GM19467 (cell line): ENCODE measurements around the gene GART.
"Not testable (repeated sequence)": the region's sequence is repeated elsewhere in the genome, so short reads cannot be mapped to it uniquely, and the experiment has no call there.

Experiments
- ATAC-seq: cut with Tn5 transposase; IDR thresholded peaks from one replicate; pipeline ENCODE4 v1.9.1; 2021; ENCODE audit warnings: mild to moderate bottlenecking, moderate library complexity; ENCODE audit not compliant: unreplicated experiment

The GART gene

DNA sequence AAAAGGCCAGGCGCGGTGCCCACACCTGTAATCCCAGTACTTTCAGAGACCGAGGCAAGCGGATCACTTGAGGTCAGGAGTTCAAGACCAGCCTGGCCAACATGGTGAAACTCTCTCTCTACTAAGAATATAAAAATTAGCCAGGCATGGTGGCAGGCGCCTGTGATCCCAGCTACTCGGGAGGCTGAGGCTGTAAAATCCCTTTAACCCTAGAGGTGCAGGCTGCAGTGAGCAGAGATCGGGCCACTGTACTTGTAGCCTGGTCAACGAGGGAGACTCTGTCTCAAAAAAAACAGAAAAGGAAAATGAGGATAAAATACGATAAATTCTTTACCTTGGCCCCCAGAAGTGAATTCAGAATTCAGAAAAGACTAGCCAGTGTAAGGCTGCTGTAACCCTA, 63.7 kb downstream of the GART start:
- no peak for ATAC-seq

DNA sequence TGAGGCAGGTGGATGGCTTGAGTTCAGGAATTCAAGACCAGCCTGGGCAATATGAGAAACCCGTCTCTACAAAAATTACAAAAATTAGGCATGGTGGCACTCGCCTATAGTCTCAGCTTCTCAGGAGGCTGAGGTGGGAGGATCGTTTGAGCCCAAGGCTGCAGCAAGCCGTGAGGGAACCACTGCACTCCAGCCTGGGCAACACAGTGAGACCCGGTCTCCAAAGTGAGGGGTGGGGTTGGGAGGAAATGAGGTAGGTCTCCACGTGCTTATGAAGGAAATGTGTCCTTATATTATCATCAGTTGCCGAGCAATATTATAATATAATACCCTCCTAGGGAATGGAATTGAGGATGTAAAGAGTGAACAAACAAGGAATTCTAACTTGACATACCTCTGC, 64.9 kb downstream of the GART start:
- no peak for ATAC-seq

DNA sequence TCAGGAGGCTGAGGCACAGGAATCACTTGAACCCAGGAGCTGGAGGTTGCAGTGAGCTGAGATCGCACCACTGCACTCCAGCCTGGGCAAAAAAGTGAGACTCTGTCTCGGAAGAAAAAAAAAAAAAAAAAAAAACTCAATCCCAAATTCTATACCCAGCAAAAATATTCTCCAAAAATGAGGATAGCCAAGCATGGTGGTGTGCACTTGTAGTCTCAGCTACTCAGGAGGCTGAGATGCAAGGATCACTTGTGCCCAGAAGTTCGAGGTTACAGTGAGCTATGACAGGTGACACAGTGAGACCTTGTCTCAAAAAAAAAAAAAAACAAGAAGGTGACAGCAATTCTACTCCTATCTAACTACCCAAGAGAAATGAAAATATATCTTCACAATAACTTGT, 68.6 kb downstream of the GART start:
- no peak for ATAC-seq

DNA sequence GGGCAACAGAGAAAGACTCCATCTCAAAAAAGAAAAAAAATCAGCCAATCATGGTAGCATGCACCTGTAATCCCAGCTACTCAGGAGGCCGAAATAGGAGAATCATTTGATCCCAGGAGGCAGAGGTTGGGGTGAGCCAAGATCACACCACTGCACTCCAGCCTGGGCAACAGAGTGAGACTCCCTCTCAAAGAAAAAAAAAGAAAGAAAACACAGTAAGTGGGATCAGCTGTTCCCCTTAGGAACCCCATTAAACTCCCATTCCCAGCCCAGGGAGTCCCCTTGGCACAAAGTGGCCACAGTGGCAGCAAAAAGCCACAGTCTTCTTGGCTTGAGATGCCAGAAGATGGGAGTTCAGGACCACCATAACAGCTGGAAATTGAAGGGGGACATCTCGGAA, 71.2 kb downstream of the GART start:
- no peak for ATAC-seq

DNA sequence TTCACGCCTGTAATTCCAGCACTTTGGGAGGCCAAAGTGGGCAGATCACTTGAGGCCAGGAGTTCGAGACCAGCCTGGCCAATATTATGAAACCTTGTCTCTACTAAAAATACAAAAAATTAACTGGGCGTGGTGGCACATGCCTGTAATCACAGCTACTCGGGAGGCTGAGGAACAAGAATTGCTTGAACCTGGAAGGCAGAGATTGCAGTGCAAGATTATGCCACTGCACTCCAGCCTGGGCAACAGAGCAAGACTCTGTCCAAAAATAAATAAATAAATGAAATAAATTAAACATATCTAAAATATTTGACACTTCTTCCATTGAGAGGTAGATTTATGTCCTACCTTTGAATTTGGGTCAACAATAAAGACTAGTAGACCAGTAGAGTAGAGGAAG, 72.7 kb downstream of the GART start:
- ATAC-seq, result not testable (repeated sequence)

DNA sequence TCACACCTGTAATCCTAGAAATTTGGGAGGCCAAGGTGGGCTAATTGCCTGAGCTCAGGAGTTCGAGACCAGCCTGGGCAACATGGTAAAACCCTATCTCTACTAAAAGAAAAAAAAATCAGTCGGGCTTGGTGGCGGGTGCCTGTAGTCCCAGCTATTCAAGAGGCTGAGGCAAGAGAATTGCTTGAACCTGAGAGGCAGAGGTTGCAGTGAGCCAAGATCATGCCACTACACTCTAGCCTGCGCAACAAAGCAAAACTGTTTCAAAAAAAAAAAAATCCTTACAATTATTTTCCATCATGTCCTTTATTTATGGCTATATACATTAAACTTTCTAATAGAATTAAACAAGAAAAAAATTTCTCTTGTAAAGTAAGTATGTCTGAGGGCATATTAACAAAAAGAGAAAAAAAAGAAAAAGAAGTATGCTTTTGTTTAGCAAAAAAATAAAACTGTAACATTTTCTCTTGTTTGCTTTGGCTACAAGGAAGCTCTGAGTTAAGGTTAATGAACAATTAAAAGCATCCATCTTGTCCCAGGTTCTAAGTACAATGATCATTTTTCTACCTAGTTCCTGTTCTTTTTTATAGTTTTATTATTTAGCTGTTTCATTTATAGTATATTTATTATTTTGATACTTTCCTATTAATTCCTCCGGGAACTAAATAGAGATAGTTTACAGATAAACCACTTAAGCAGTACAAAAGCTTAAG, 80.2 kb downstream of the GART start:
- ATAC-seq, result no peak

DNA sequence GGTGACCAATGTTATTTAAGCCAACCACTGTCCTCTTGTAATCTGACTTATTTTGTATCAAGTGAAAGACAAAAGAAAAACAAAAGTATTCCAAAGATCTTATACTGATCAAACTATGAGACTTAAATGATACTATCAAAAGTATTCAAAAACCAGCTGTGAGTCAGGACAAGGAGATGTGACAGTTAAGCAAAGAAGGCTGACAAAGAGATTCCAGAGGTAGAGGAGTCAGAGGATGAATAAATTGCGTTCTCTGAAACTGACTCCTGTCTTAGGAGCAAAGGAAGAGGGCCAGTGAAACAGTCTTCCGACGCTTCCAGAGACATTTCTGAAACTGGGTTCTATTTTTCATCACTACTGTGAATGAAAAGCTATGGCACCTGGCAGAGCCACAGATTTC, 83.1 kb downstream of the GART start:
- no peak for ATAC-seq

DNA sequence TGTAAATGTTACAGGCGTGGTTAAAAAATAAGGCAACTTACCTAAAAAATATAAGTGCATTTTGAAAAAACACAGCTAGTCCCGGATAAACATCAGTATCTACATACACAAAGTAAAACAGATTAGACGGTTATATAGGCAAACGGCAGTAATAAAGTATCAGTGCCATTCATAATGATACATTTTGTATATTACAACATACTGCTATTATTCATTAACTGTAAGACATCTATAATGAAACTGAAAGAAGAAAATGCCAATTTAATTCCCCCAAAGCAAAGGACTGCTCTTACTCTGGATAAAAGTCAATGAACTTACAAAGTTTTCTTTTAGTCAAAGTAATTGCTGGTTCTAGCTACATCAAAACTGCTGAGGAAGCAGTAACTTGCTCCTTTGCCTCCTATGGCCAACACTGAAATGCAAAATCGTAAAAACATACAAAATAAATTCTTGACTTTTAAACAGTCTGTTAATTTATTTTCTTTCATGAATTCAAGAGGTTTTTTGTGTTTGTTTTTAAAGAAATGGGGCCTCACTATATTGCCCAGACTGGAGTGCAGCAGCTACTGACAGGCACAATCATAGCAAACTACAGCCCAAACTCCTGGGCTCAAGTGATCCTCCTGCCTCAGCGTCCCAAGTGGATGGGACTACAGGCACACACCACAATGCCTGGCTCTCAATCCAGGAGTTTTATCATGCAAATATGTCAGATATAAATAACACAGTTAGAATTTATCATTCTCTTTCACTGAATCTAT, 86.1 kb downstream of the GART start:
- no peak for ATAC-seq
